Hematopoietic multipotent progenitor cell treated with erythropoietin and hydrocortisone succinate and interleukin-3 and kit ligand, for 15 days (in vitro differentiated cells): ENCODE results near the gene S1PR3.

Experiments used
- DNase-seq: peaks from one replicate; pipeline ENCODE4 v3.0.0-alpha.2; 2015; ENCODE audit warnings: low spot score

The S1PR3 gene

GRCh38 chr9:88993327-88993726, 2.1 kb downstream of the S1PR3 start:
- DNase-seq: no peak

- no peak for DNase-seq
These were observed 2.7 kb downstream of the S1PR3 start for GRCh38 chr9:88993871-88994460.

- no peak for DNase-seq
These were observed 3.4 kb downstream of the S1PR3 start for GRCh38 chr9:88994469-88995199.

GRCh38 chr9:88995200-88995577, 3.9 kb downstream of the S1PR3 start:
- no peak for DNase-seq

- DNase-seq: no peak
These were observed 4.4 kb downstream of the S1PR3 start for GRCh38 chr9:88995627-88996026.

GRCh38 chr9:88996046-88996920, 5.0 kb downstream of the S1PR3 start:
- DNase-seq: no peak

GRCh38 chr9:88996921-88997235, 5.6 kb downstream of the S1PR3 start:
- DNase-seq: no peak

GRCh38 chr9:88997646-88998045, 6.4 kb downstream of the S1PR3 start:
- DNase-seq: no peak

- peak; percentile 9 for DNase-seq
These were observed 7.2 kb downstream of the S1PR3 start for GRCh38 chr9:88998503-88998902.

- no peak for DNase-seq
These were observed 7.6 kb downstream of the S1PR3 start for GRCh38 chr9:88998911-88999310.

GRCh38 chr9:89000371-89000781, 9.1 kb downstream of the S1PR3 start:
- DNase-seq: no peak

GRCh38 chr9:89000973-89001916, 10.0 kb downstream of the S1PR3 start:
- DNase-seq: peak; percentile 61

- DNase-seq: no peak
These were observed 10.8 kb downstream of the S1PR3 start for GRCh38 chr9:89001917-89002540.

GRCh38 chr9:89002987-89003386, 11.7 kb downstream of the S1PR3 start:
- DNase-seq: no peak

- DNase-seq: no peak
These were observed 14.1 kb downstream of the S1PR3 start for GRCh38 chr9:89005323-89005722.

GRCh38 chr9:89006267-89006666, 15.0 kb downstream of the S1PR3 start:
- DNase-seq: peak; percentile 21

GRCh38 chr9:89006996-89007967, 16.0 kb downstream of the S1PR3 start:
- no peak for DNase-seq

GRCh38 chr9:89008055-89008743, 16.9 kb downstream of the S1PR3 start:
- no peak for DNase-seq

- DNase-seq: no peak
These were observed 17.7 kb downstream of the S1PR3 start for GRCh38 chr9:89008744-89009545.
